Measurements from ENCODE around the gene MGAT3. TPM values are rescaled to one million over a fixed set of nuclear protein-coding genes. Genes with fewer than 3 reads are reported as not detected.

The MGAT3 gene
- total RNA-seq, 2 donors from 2014 or later, result 0.82 to 7.4 TPM

GRCh38 chr22:39463277-39463676 lies 6.5 kb downstream of the MGAT3 start:
- no peaks in the 10 kb centered on the region for H3K4me1 ChIP-seq (replicated peaks)
- no peak for DNase-seq (ENCODE audit: low spot score)

GRCh38 chr22:39463931-39464390 lies 7.1 kb downstream of the MGAT3 start:
- TF ChIP-seq POLR2A (IDR thresholded peaks at IDR 0.05) (no peak), POLR2AphosphoS5 (IDR thresholded peaks at IDR 0.05) (no peak)
- TF ChIP-seq, protein P1, sequence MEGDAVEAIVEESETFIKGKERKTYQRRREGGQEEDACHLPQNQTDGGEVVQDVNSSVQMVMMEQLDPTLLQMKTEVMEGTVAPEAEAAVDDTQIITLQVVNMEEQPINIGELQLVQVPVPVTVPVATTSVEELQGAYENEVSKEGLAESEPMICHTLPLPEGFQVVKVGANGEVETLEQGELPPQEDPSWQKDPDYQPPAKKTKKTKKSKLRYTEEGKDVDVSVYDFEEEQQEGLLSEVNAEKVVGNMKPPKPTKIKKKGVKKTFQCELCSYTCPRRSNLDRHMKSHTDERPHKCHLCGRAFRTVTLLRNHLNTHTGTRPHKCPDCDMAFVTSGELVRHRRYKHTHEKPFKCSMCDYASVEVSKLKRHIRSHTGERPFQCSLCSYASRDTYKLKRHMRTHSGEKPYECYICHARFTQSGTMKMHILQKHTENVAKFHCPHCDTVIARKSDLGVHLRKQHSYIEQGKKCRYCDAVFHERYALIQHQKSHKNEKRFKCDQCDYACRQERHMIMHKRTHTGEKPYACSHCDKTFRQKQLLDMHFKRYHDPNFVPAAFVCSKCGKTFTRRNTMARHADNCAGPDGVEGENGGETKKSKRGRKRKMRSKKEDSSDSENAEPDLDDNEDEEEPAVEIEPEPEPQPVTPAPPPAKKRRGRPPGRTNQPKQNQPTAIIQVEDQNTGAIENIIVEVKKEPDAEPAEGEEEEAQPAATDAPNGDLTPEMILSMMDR (IDR thresholded peaks at IDR 0.05), result no peak
- intact Hi-C loops (cut with DNase I), result no loop called here
- H3K36me3 ChIP-seq, result no peaks in the 10 kb centered on the region
- WGBS, result 63% methylated on average over 10 of the region's 10 CpGs
- no peaks in the 10 kb centered on the region for H3K9me3 ChIP-seq
- no peak overlapping the region for H3K27ac ChIP-seq
- DNase-seq (ENCODE audit: low spot score), result peak; percentile 16
- H3K27me3 ChIP-seq (replicated peaks; ENCODE audit: insufficient read depth), result no peaks in the 10 kb centered on the region
- H3K4me3 ChIP-seq, result no peak overlapping the region
- no peaks in the 10 kb centered on the region for H3K4me1 ChIP-seq (replicated peaks)

More at GRCh38 chr22:39463277-39463676, 6.5 kb downstream of the MGAT3 start:
- Histone ChIP-seq H3K36me3 (no peaks in the 10 kb centered on the region), H3K27me3 (replicated peaks; ENCODE audit: insufficient read depth) (no peaks in the 10 kb centered on the region), H3K9me3 (no peaks in the 10 kb centered on the region), H3K4me3 (no peak overlapping the region), H3K27ac (no peak overlapping the region)
- WGBS, result 84% methylated on average over 6 of the region's 6 CpGs
- intact Hi-C loops (cut with DNase I), result no loop called here
- TF ChIP-seq POLR2A (IDR thresholded peaks at IDR 0.05) (no peak), POLR2AphosphoS5 (IDR thresholded peaks at IDR 0.05) (no peak)
- TF ChIP-seq, protein P1 (IDR thresholded peaks at IDR 0.05), result no peak

DNA sequence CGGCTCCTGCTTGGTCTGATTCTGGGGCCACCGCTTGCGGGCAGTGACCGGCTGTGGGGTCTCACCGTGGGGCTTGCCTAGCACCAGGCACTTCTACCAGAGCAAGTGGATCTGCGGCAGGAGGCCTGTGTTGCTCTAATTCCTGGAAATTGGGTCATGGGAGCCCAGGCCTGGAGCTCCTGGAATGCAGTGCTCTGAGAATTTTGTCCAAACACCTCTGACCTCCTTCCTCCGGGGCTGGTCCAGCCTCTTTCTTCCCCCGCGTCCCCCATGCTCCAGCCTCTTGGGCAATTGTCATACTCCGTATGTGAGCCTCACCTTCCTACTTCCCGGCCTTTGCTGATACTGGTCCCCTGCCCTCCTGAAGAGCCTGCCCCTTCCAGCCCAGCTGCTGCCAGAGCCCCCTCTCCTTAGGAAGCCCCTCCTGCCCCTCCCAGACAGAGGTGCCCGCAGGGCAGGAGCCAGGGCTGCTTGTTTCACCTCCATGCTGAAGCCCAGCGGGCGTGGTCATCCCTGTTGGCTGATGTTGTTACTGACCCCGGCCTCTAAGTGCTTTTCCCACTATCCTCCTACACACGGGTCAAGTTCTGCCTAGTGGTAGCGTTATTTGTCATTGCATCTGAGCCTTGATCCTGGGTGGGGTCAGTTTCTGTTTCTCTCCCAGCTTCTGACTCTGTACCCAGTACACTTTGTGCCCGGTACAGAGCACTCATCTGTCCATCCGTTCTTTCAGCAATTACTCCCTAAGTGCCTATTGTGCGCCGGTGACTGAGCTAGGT lies 9.6 kb downstream of the MGAT3 start:
- H3K27me3 ChIP-seq (replicated peaks; ENCODE audit: insufficient read depth), result no peaks in the 10 kb centered on the region
- TF ChIP-seq, protein P1 (IDR thresholded peaks at IDR 0.05), result no peak
- TF ChIP-seq POLR2AphosphoS5 (IDR thresholded peaks at IDR 0.05) (no peak), POLR2A (IDR thresholded peaks at IDR 0.05) (no peak)
- 89% methylated on average over 21 of the region's 21 CpGs for WGBS
- no peaks in the 10 kb centered on the region for H3K9me3 ChIP-seq
- intact Hi-C loops (cut with DNase I), result no loop called here
- no peak overlapping the region for H3K4me3 ChIP-seq
- no peaks in the 10 kb centered on the region for H3K4me1 ChIP-seq (replicated peaks)
- no peak overlapping the region for H3K27ac ChIP-seq
- no peak for DNase-seq (ENCODE audit: low spot score)
- no peaks in the 10 kb centered on the region for H3K36me3 ChIP-seq

DNA sequence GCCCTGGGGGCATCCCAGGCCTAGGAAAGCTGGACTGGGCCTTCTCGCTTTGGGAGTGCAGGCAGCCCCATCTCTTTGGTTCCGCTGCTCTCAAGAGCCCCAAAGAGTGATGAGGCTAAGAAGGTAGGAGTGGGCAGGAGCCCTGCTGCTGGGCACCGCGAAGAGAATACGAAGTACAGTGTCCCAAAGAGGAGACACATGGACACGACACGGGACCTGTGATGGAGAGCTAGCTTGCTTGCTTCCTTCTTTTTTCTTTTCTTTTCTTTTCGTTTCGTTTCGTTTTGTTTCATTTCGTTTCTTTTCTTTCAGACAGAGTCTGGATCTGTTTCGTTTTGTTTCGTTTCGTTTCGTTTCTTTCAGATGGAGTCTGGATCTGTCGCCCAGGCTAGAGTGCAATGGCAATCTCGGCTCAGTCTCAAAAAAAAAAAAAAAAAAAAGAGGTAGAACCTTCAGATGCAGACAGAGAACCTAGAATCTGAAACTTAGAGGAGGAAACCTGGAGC lies 10.6 kb downstream of the MGAT3 start:
- no peaks in the 10 kb centered on the region for H3K27me3 ChIP-seq (replicated peaks; ENCODE audit: insufficient read depth)
- no peak for TF ChIP-seq POLR2A (IDR thresholded peaks at IDR 0.05)
- TF ChIP-seq, protein P1 (IDR thresholded peaks at IDR 0.05), result no peak
- TF ChIP-seq POLR2AphosphoS5 (IDR thresholded peaks at IDR 0.05), result no peak
- H3K4me1 ChIP-seq (replicated peaks), result no peaks in the 10 kb centered on the region
- DNase-seq (ENCODE audit: low spot score), result no peak
- H3K27ac ChIP-seq, result no peak overlapping the region
- no peaks in the 10 kb centered on the region for H3K36me3 ChIP-seq
- H3K4me3 ChIP-seq, result no peak overlapping the region
- H3K9me3 ChIP-seq, result no peaks in the 10 kb centered on the region
- WGBS, result 88% methylated on average over 17 of the region's 17 CpGs
- intact Hi-C loops (cut with DNase I), result no loop called here
